BE2C (cell line): ENCODE measurements around the gene TEX19.

ENCODE experiments used
- DNase-seq: peaks from one replicate; pipeline ENCODE4 v3.0.0-alpha.2; 2020
- H3K27me3 ChIP-seq: fragments of 250-450 bp; sonication (Bioruptor Pico); 2 replicates; pipeline ENCODE4 v1.5.1; 2020; ENCODE audit warnings: mild to moderate bottlenecking
- H3K36me3 ChIP-seq: fragments of 250-450 bp; sonication (Bioruptor Pico); 2 replicates; pipeline ENCODE4 v1.5.1; 2020; ENCODE audit warnings: mild to moderate bottlenecking
- H3K4me1 ChIP-seq: fragments of 250-450 bp; sonication (Bioruptor Pico); 2 replicates; pipeline ENCODE4 v1.5.1; 2020
- H3K4me3 ChIP-seq: 2 replicates; pipeline ENCODE4 v1.5.1; 2011; ENCODE audit warnings: low read depth, low read length
- H3K9me3 ChIP-seq: fragments of 250-450 bp; sonication (Bioruptor Pico); 2 replicates; pipeline ENCODE4 v1.5.1; 2020
- CTCF ChIP-seq: IDR thresholded peaks from 2 replicates; pipeline ENCODE4 v1.5.1; 2012; ENCODE audit warnings: mild to moderate bottlenecking, low read depth, low read length

The TEX19 gene

GRCh38 chr17:82314012-82314726 lies 44.9 kb upstream of the TEX19 start:
- TF ChIP-seq CTCF = no peak
- Histone ChIP-seq H3K4me1 (no peaks in the 10 kb centered on the region), H3K36me3 (no peaks in the 10 kb centered on the region), H3K4me3 (no peak overlapping the region), H3K27me3 (no peaks in the 10 kb centered on the region), H3K9me3 (no peaks in the 10 kb centered on the region)
- DNase-seq = no peak

GRCh38 chr17:82314727-82315605 lies 44.1 kb upstream of the TEX19 start:
- no peaks in the 10 kb centered on the region for H3K36me3 ChIP-seq
- DNase-seq = no peak
- H3K27me3 ChIP-seq = no peaks in the 10 kb centered on the region
- no peak overlapping the region for H3K4me3 ChIP-seq
- no peak for TF ChIP-seq CTCF
- no peaks in the 10 kb centered on the region for H3K9me3 ChIP-seq
- no peaks in the 10 kb centered on the region for H3K4me1 ChIP-seq

GRCh38 chr17:82315703-82316358 lies 43.2 kb upstream of the TEX19 start:
- H3K4me1 ChIP-seq = peaks cover 2% of the 10 kb centered on the region; the same call in 1 of the 2 replicates
- no peak overlapping the region for H3K4me3 ChIP-seq
- H3K36me3 ChIP-seq = no peaks in the 10 kb centered on the region
- no peak for TF ChIP-seq CTCF
- H3K9me3 ChIP-seq = no peaks in the 10 kb centered on the region
- no peaks in the 10 kb centered on the region for H3K27me3 ChIP-seq
- peak; percentile 10 for DNase-seq

- peak; percentile 13 for DNase-seq
- no peaks in the 10 kb centered on the region for H3K27me3 ChIP-seq
- H3K4me1 ChIP-seq = peaks cover 2% of the 10 kb centered on the region; the same call in 1 of the 2 replicates
These were observed 42.2 kb upstream of the TEX19 start for GRCh38 chr17:82316651-82317393.

More at GRCh38 chr17:82316651-82317393, 42.2 kb upstream of the TEX19 start:
- H3K9me3 ChIP-seq = no peaks in the 10 kb centered on the region
- no peak for TF ChIP-seq CTCF
- H3K4me3 ChIP-seq = no peak overlapping the region
- H3K36me3 ChIP-seq = no peaks in the 10 kb centered on the region
